ENCODE measurements around the gene LRP10. TPM values are rescaled to one million over a fixed set of nuclear protein-coding genes. Genes with fewer than 3 reads are reported as not detected.

The LRP10 gene
- total and polyA plus RNA-seq, 12 donors = 10.3 to 101 (median 48.0) TPM

DNA sequence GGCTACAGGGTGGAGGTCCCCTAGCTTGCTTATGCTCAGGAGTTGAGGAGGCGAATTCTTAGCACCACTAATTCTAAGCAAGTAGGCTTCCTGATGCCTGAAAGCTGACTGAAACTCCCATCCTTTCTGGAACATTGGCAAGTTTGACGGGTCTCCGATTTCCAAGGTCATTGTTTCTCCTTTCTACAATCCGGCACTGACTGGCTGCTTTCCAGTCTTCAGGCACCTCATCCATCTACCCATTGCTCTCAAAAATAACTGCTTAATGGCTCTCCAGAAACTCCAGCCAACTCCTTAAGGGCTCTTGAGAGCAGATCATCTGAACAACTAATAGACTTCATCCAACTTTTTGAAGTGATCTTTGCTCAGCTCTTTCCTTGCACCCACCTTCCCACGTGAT is 24.8 kb downstream of the LRP10 start:
- Histone ChIP-seq H3K9me3 (no peaks in the 10 kb centered on the region), H3K27ac (no peak overlapping the region), H3K4me3 (no peak overlapping the region), H3K4me1 (peaks cover 0 to 15% (median 0%) of the 10 kb centered on the region in 9 donors), H3K36me3 (peaks cover 0 to 37% (median 9%) of the 10 kb centered on the region in 9 donors), H3K27me3 (no peaks in the 10 kb centered on the region)
- intact Hi-C loops (cut with DNase I) = no loop called here
- no peak for DNase-seq
- TF ChIP-seq, protein P1, sequence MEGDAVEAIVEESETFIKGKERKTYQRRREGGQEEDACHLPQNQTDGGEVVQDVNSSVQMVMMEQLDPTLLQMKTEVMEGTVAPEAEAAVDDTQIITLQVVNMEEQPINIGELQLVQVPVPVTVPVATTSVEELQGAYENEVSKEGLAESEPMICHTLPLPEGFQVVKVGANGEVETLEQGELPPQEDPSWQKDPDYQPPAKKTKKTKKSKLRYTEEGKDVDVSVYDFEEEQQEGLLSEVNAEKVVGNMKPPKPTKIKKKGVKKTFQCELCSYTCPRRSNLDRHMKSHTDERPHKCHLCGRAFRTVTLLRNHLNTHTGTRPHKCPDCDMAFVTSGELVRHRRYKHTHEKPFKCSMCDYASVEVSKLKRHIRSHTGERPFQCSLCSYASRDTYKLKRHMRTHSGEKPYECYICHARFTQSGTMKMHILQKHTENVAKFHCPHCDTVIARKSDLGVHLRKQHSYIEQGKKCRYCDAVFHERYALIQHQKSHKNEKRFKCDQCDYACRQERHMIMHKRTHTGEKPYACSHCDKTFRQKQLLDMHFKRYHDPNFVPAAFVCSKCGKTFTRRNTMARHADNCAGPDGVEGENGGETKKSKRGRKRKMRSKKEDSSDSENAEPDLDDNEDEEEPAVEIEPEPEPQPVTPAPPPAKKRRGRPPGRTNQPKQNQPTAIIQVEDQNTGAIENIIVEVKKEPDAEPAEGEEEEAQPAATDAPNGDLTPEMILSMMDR (IDR thresholded peaks at IDR 0.05) = no peak
- 56 to 57% methylated on average over 5 of the region's 5 CpGs for WGBS, 2 donors
- ATAC-seq = no peak

DNA sequence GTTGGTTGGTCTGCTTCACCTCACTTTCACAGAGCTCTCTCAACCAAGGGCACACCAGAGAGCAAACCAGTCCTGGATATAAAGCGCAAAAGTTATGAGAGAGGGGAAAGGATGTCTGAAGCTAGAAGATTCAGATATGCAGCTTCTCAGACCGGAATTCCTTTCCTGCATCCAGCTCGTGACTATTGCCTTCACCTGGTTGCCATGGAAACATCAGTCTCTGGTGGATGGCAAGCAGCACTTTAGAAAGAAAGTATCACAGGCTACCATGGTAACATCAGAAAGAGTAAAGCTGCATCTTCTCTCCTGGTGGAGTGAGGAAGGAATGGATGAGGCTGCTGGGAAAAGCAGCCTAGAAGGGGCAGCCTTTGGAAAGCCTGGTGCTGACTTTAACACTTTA is 25.2 kb downstream of the LRP10 start:
- intact Hi-C loops (cut with DNase I) = no loop called here
- no peak for ATAC-seq
- DNase-seq = no peak
- H3K27me3 ChIP-seq = no peaks in the 10 kb centered on the region
- no peak overlapping the region for H3K27ac ChIP-seq
- H3K4me1 ChIP-seq = peaks cover 0 to 15% (median 0%) of the 10 kb centered on the region in 9 donors
- H3K4me3 ChIP-seq = no peak overlapping the region
- no peaks in the 10 kb centered on the region for H3K9me3 ChIP-seq
- TF ChIP-seq, protein P1 (IDR thresholded peaks at IDR 0.05) = no peak
- H3K36me3 ChIP-seq = peaks cover 0 to 41% (median 13%) of the 10 kb centered on the region in 9 donors
- 90 to 96% methylated on average over 3 of the region's 3 CpGs for WGBS, 2 donors

DNA sequence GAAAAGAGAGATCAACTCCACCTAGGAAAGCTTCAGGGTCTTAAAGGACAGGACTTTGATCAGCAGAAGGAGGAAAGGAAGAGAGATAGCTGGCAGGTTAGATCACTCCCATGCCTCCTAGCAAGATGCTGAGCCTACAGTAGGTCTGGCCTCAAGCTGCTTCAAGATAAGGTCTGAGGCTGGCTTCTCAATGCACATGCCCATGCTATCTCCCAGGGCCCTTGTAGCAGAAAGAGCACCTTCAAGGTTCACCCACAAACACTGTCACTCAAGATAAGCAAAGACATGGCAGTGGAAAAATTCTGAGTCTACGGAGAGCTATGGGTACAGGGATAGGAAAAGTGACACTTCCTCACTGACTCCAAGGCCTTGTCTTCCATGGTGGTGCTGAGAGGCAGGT is 25.8 kb downstream of the LRP10 start:
- H3K27me3 ChIP-seq = no peaks in the 10 kb centered on the region
- ATAC-seq (no peak), DNase-seq (no peak)
- no peaks in the 10 kb centered on the region for H3K9me3 ChIP-seq
- peaks cover 0 to 15% (median 0%) of the 10 kb centered on the region in 9 donors for H3K4me1 ChIP-seq
- H3K27ac ChIP-seq = no peak overlapping the region
- H3K36me3 ChIP-seq = peaks cover 0 to 47% (median 19%) of the 10 kb centered on the region in 9 donors
- intact Hi-C loops (cut with DNase I) = no loop called here
- no peak overlapping the region for H3K4me3 ChIP-seq
- TF ChIP-seq, protein P1 (IDR thresholded peaks at IDR 0.05) = no peak
- WGBS, 2 donors = 76 to 91% methylated on average over 1 of the region's 1 CpG

DNA sequence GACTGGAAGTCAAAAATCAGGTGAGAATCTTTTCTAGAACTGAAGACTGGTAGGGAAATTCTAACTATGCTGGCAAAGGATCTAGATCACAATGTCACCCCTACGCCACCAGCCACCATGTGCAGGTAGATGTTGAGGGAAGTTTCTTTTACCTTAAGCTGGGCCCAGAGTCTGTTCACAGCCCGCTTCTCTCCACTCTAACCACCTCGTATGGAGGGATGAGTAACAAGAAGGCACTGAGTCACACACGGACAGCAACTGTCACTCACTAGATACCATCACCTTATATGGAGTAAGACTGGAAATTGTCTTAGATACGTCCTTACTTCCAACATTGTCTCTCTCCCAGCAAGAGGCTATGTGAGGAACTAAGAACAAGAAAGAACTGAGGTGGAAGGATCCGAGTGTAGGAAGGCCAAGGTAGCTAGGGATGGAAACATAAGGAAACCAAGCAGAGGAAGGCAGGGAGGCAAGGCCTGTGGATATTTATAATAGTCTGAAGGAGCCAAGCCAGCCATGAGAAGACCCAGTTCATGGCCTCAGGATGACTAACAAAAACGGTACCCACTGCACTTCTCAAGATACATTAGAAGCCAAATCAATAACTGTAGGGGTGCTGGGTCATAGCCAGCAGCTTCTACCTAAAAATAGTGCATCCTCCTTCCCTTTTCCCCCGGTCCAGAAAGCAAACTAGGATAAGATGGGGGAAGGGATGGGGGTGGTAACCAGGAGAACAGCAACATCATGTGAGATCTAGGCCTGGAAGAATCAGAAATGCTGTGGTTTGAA is 27.0 kb downstream of the LRP10 start:
- Histone ChIP-seq H3K4me3 (no peak overlapping the region), H3K27ac (no peak overlapping the region)
- WGBS, 2 donors = 54 to 57% methylated on average over 8 of the region's 8 CpGs

More for the DNA sequence above, 27.0 kb downstream of the LRP10 start:
- Histone ChIP-seq H3K27me3 (no peaks in the 10 kb centered on the region), H3K36me3 (peaks cover 0 to 58% (median 26%) of the 10 kb centered on the region in 9 donors), H3K4me1 (peaks cover 0 to 20% (median 0%) of the 10 kb centered on the region in 9 donors), H3K9me3 (no peaks in the 10 kb centered on the region)
- TF ChIP-seq, protein P1 (IDR thresholded peaks at IDR 0.05) = no peak
- intact Hi-C loops (cut with DNase I) = no loop called here
- DNase-seq (no peak), ATAC-seq (peak in 1 of 8 donors; percentile 22)

Data from heart right ventricle (tissue), 16 donors.